PC-3 (cell line): ENCODE results near the gene BPI. TPM values are rescaled to one million over a fixed set of nuclear protein-coding genes. Genes with fewer than 3 reads are reported as not detected.

Experiments used
- ATAC-seq: fragments of 200-7000 bp; cut with Tn5 transposase; 2 replicates; pipeline ENCODE4 v1.9.1; 2020; ENCODE audit warnings: mild to moderate bottlenecking, moderate library complexity
- BruUV-seq: library from RNA; stranded (reverse); fragments of 400-500 nt; replicated peaks from 2 replicates; lab custom pipeline; 2021; lab: Mats Ljungman, UMichigan
- CTCF ChIA-PET: fragments of 300-600 bp; sonication (Branson Sonifier 250); formaldehyde crosslinking; loops from one replicate; lab custom pipeline; 2022; ENCODE audit warnings: antibody characterized with exemption; lab: Charles Lee
- POLR2A ChIA-PET: fragments of 300-600 bp; sonication (Branson Sonifier 250); formaldehyde crosslinking; loops from one replicate; lab custom pipeline; 2022; ENCODE audit warnings: antibody characterized with exemption; ENCODE audit not compliant: unreplicated experiment; lab: Charles Lee
- DNase-seq: peaks from one replicate; pipeline ENCODE4 v3.0.0-alpha.2; 2015
- H2AFZ ChIP-seq: fragments of 300-600 bp; sonication (generic); 2 replicates; pipeline ENCODE4 v1.6.0; 2016; ENCODE audit warnings: antibody characterized with exemption, low read length
- H3F3A ChIP-seq: fragments of 300-600 bp; sonication (generic); one replicate; pipeline ENCODE4 v1.6.0; 2017; ENCODE audit warnings: antibody characterized with exemption, low read length, control low read depth, mild to moderate bottlenecking; ENCODE audit not compliant: unreplicated experiment
- H3K27ac ChIP-seq: fragments of 300-600 bp; sonication (generic); 2 replicates; pipeline ENCODE4 v1.5.1; 2016; ENCODE audit warnings: mild to moderate bottlenecking, low read length
- H3K27me3 ChIP-seq: fragments of 300-600 bp; sonication (generic); 2 replicates; pipeline ENCODE4 v1.6.1; 2016; ENCODE audit warnings: low read length, mixed read lengths
- H3K36me3 ChIP-seq: fragments of 300-600 bp; sonication (generic); 2 replicates; pipeline ENCODE4 v1.6.1; 2016; ENCODE audit warnings: low read depth, mixed run types, low read length, mixed read lengths
- H3K4me1 ChIP-seq: fragments of 300-600 bp; sonication (generic); 2 replicates; pipeline ENCODE4 v1.5.1; 2016; ENCODE audit warnings: low read length; ENCODE audit not compliant: insufficient read depth
- H3K4me2 ChIP-seq: fragments of 300-600 bp; sonication (generic); 2 replicates; pipeline ENCODE4 v1.6.0; 2016; ENCODE audit warnings: low read length
- H3K4me3 ChIP-seq: fragments of 300-600 bp; sonication (generic); 2 replicates; pipeline ENCODE4 v1.5.1; 2016; ENCODE audit warnings: mild to moderate bottlenecking, low read length, mixed read lengths
- H3K79me2 ChIP-seq: fragments of 300-600 bp; sonication (generic); 2 replicates; pipeline ENCODE4 v1.6.1; 2017; ENCODE audit warnings: low read length, mixed read lengths
- H3K9ac ChIP-seq: fragments of 300-600 bp; sonication (generic); 2 replicates; pipeline ENCODE4 v1.6.0; 2016; ENCODE audit warnings: mild to moderate bottlenecking, low read length
- H3K9me2 ChIP-seq: fragments of 300-600 bp; sonication (generic); replicated peaks from 2 replicates; pipeline ENCODE4 v1.6.1; 2016; ENCODE audit warnings: mixed run types, low read length, mixed read lengths
- H3K9me3 ChIP-seq: fragments of 300-600 bp; sonication (generic); 2 replicates; pipeline ENCODE4 v1.6.1; 2016; ENCODE audit warnings: low read length, mixed read lengths
- H4K20me1 ChIP-seq: fragments of 300-600 bp; sonication (generic); 2 replicates; pipeline ENCODE4 v1.6.1; 2016; ENCODE audit warnings: low read length, mixed read lengths
- CTCF ChIP-seq: fragments of 300-600 bp; sonication (generic); conservative IDR thresholded peaks from 2 replicates; pipeline ENCODE4 v1.5.1; 2017; ENCODE audit warnings: antibody characterized with exemption, low read depth, mild to moderate bottlenecking, low read length
- EZH2 ChIP-seq: fragments of 300-600 bp; sonication (generic); IDR thresholded peaks from one replicate; pipeline ENCODE4 v1.6.1; 2017; ENCODE audit warnings: antibody characterized with exemption, mild to moderate bottlenecking, low read length; ENCODE audit not compliant: unreplicated experiment
- EZH2phosphoT487 ChIP-seq: fragments of 300-600 bp; sonication (generic); IDR thresholded peaks from 2 replicates; pipeline ENCODE4 v1.6.1; 2018; ENCODE audit warnings: mild to moderate bottlenecking, antibody characterized with exemption, low read length, borderline replicate concordance
- intact Hi-C: fragments of 100-400 bp; cut with micrococcal nuclease; formaldehyde crosslinking; loops from 2 replicates; pipeline ENCODE4 v1.9.0; 2023
- total RNA-seq: library from RNA; depleted of rRNA; stranded (reverse); fragments of >200 nt; gene quantifications from 2 replicates; pipeline ENCODE4 v1.2.3, GENCODE V29; 2014

BPI gene
- total RNA-seq, 1 experiment from 2014 or later = not detected

DNA sequence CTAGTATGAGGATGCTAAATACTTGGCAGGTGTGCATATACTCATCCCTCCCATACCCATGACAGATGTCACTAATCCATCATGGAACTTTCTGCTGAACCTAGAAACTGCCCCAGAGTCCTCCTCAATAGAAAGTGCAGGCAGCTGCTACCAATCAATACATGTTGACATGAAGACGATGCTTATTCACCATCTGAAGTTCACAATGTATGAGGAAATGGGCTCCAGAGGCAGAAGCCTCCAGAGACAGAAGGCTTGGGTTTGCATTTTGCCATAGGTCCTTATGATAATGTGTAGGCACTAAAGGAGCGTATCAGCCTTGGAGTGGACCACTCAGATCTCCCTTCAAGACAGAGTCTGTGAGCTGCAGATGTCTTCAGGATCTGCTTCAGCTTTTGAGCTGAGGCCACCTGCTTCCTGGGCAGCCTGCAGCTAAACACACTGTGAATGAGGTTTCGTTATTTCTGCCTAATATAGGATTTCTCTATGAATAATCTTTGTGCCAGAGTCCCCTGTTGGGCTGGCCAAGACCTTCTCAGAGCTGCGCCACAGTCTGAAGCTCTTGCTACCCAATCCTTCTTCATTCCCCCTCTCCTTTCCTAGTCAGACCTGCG lies 35.9 kb upstream of the BPI start:
- Histone ChIP-seq H3K36me3 (no peaks in the 10 kb centered on the region), H3K27me3 (no peaks in the 10 kb centered on the region), H3K4me1 (peaks cover 24% of the 10 kb centered on the region), H4K20me1 (no peaks in the 10 kb centered on the region), H3K4me3 (no peak overlapping the region), H3K4me2 (no peak overlapping the region), H2AFZ (no peak overlapping the region), H3K9me3 (no peaks in the 10 kb centered on the region), H3F3A (no peaks in the 10 kb centered on the region), H3K27ac (no peak overlapping the region), H3K79me2 (no peaks in the 10 kb centered on the region), H3K9ac (no peak overlapping the region), H3K9me2 (no peaks in the 10 kb centered on the region)
- DNase-seq = no peak
- intact Hi-C loops = no loop called here
- ATAC-seq = no peak
- CTCF ChIA-PET = no interaction called here
- BruUV-seq = no TSS peak
- TF ChIP-seq EZH2 (no peak), CTCF (no peak), EZH2phosphoT487 (no peak)
- POLR2A ChIA-PET = no interaction called here

- Histone ChIP-seq H3K79me2 (no peaks in the 10 kb centered on the region), H3K9ac (no peak overlapping the region), H3K9me3 (no peaks in the 10 kb centered on the region), H3K4me2 (no peak overlapping the region), H3K4me3 (no peak overlapping the region), H3K9me2 (no peaks in the 10 kb centered on the region), H3F3A (no peaks in the 10 kb centered on the region), H3K27ac (no peak overlapping the region), H4K20me1 (no peaks in the 10 kb centered on the region), H3K36me3 (no peaks in the 10 kb centered on the region), H3K27me3 (no peaks in the 10 kb centered on the region), H2AFZ (no peak overlapping the region), H3K4me1 (peaks cover 30% of the 10 kb centered on the region)
- no peak for DNase-seq
- ChIA-PET CTCF (no interaction called here), POLR2A (no interaction called here)
- no TSS peak for BruUV-seq
- TF ChIP-seq CTCF = no peak
- TF ChIP-seq EZH2phosphoT487 = no peak
- TF ChIP-seq EZH2 = no peak
- intact Hi-C loops = no loop called here
- ATAC-seq = no peak
Measured at GRCh38 chr20:38269040-38269439, 34.9 kb upstream of the BPI start.

DNA sequence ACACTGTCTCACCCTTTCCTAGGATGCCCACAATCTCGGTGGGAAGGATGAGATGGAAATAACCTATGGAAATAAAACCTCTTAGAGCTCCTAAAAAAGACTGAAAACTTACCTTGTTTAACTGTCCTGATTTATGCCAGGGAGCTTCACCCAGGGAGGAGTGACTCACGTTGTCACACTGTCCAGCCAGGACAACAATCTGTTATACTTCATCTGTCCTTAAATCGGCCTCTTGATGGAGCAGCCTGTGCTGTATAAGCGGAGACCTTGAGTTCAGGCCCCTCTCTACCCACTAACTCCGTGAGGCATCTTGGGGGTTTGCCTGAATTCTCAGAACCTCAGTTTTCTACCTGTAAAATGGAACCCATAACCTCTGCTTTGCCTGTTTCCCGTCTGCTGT lies 34.2 kb upstream of the BPI start:
- ChIA-PET CTCF (no interaction called here), POLR2A (no interaction called here)
- no peak overlapping the region for H2AFZ ChIP-seq
- H4K20me1 ChIP-seq = no peaks in the 10 kb centered on the region
- ATAC-seq (peak; percentile 24; the same call in 1 of the 2 replicates), DNase-seq (no peak)
- no peaks in the 10 kb centered on the region for H3K9me3 ChIP-seq
- H3K36me3 ChIP-seq = no peaks in the 10 kb centered on the region
- H3K27me3 ChIP-seq = no peaks in the 10 kb centered on the region
- H3K27ac ChIP-seq = no peak overlapping the region
- BruUV-seq = no TSS peak
- H3K9me2 ChIP-seq = no peaks in the 10 kb centered on the region
- no peaks in the 10 kb centered on the region for H3F3A ChIP-seq
- no peak overlapping the region for H3K9ac ChIP-seq
- H3K4me2 ChIP-seq = no peak overlapping the region
- H3K4me1 ChIP-seq = peaks cover 30% of the 10 kb centered on the region
- intact Hi-C loops = no loop called here
- TF ChIP-seq CTCF (no peak), EZH2phosphoT487 (no peak), EZH2 (no peak)
- no peaks in the 10 kb centered on the region for H3K79me2 ChIP-seq
- no peak overlapping the region for H3K4me3 ChIP-seq
